HepG2 (cell line): ENCODE results near the gene UGT2B11. TPM values are rescaled to one million over a fixed set of nuclear protein-coding genes. Genes with fewer than 3 reads are reported as not detected.
"Not testable (repeated sequence)": the region's sequence is repeated elsewhere in the genome, so short reads cannot be mapped to it uniquely, and the experiment has no call there.

Experiments used
- ARID5B ChIP-seq: IDR thresholded peaks from 2 replicates; pipeline ENCODE4 v1.4.0; 2020; ENCODE audit warnings: mild to moderate bottlenecking, missing genetic modification reagents
- BCL6 ChIP-seq: IDR thresholded peaks from 2 replicates; pipeline ENCODE4 v1.6.1; 2016; ENCODE audit warnings: missing genetic modification reagents, missing compliant biosample characterization
- CREM ChIP-seq, 2 experiments: sonication (generic) in 1 of 2; formaldehyde crosslinking in 1 of 2; IDR thresholded peaks; 2 replicates each; pipeline versions ENCODE4 v1.4.0 to v1.6.1; 2016 to 2020; ENCODE audit warnings: antibody characterized with exemption in 1 of 2, mild to moderate bottlenecking in 1 of 2, missing genetic modification reagents in 1 of 2
- FOXA1 ChIP-seq, 2 experiments: fragments of 450-650 bp in 1 of 2; sonication (generic) in 1 of 2; formaldehyde crosslinking in 1 of 2; IDR thresholded peaks; 2 replicates each; pipeline versions ENCODE4 v1.4.0 to v1.6.1; 2016 to 2020; ENCODE audit warnings: missing genetic modification reagents in 1 of 2
- GATAD2A ChIP-seq: IDR thresholded peaks from 2 replicates; pipeline ENCODE4 v1.6.1; 2016
- HOMEZ ChIP-seq: IDR thresholded peaks from 2 replicates; pipeline ENCODE4 v1.6.1; 2016; ENCODE audit warnings: low read depth
- NR2F6 ChIP-seq, 2 experiments: IDR thresholded peaks; 2 replicates each; pipeline ENCODE4 v1.6.1; 2016; ENCODE audit warnings: antibody characterized with exemption in 1 of 2, mild to moderate bottlenecking in 1 of 2
- POGZ ChIP-seq: sonication (generic); formaldehyde crosslinking; IDR thresholded peaks from 2 replicates; pipeline ENCODE4 v1.4.0; 2020; ENCODE audit warnings: mild to moderate bottlenecking, missing genetic modification reagents
- SALL1 ChIP-seq: sonication (generic); formaldehyde crosslinking; IDR thresholded peaks from 2 replicates; pipeline ENCODE4 v1.8.0; 2022; ENCODE audit warnings: mild to moderate bottlenecking, missing genetic modification reagents
- SOX13 ChIP-seq, 3 experiments: fragments of 450-650 bp in 1 of 3; sonication (generic) in 1 of 3; formaldehyde crosslinking in 1 of 3; IDR thresholded peaks in 2 of 3; conservative IDR thresholded peaks in 1 of 3; 2 replicates each; pipeline versions ENCODE4 v1.5.0 to v1.6.1; 2016 to 2020; ENCODE audit warnings: antibody characterized with exemption in 1 of 3, mild to moderate bottlenecking in 1 of 3, missing compliant biosample characterization in 1 of 3, missing genetic modification reagents in 1 of 3, moderate library complexity in 1 of 3
- SOX5 ChIP-seq: IDR thresholded peaks from 2 replicates; pipeline ENCODE4 v1.6.1; 2016; ENCODE audit warnings: borderline replicate concordance
- SOX6 ChIP-seq, 2 experiments: fragments of 450-650 bp in 1 of 2; sonication (generic) in 1 of 2; formaldehyde crosslinking in 1 of 2; IDR thresholded peaks; 2 replicates each; pipeline versions ENCODE4 v1.4.0 to v1.6.1; 2017 to 2020; ENCODE audit warnings: antibody characterized with exemption in 1 of 2, mild to moderate bottlenecking in 1 of 2, missing genetic modification reagents in 1 of 2
- ZBTB26 ChIP-seq: IDR thresholded peaks from 2 replicates; pipeline ENCODE4 v1.6.1; 2016; ENCODE audit warnings: missing compliant biosample characterization, missing genetic modification reagents, borderline replicate concordance
- ZMYM4 ChIP-seq: sonication (generic); formaldehyde crosslinking; IDR thresholded peaks from 2 replicates; pipeline ENCODE4 v1.8.1; 2023; ENCODE audit warnings: mild to moderate bottlenecking, missing genetic modification reagents
- polyA plus RNA-seq, 8 experiments: library from polyadenylated mRNA; depleted of rRNA in 3 of 8; stranded (reverse) in 7 of 8; unstranded in 1 of 8; fragments of >200 nt; fragmentation: Illumina TruSeq in 4 of 8; extraction: Trizol in 4 of 8; gene quantifications; 2 replicates each; pipeline versions ENCODE4 v1.2.1 to v1.2.3, GENCODE V29; 2011 to 2016; ENCODE audit warnings: low read depth in 4 of 8, missing spikeins in 1 of 8, mixed read lengths in 1 of 8; ENCODE audit not compliant: insufficient read depth in 1 of 8
- total RNA-seq, 5 experiments: library from RNA; depleted of rRNA; stranded (reverse); fragments of >200 nt; fragmentation: Illumina TruSeq; extraction: Trizol; gene quantifications; 2 replicates each; pipeline ENCODE4 v1.2.3, GENCODE V29; 2016; ENCODE audit warnings: low read depth in 1 of 5

The UGT2B11 gene
- total and polyA plus RNA-seq, 2 of the 13 experiments (the other 11 are each of a cell fraction or from before 2014, with no cell fraction given) = 1.4 to 2.1 TPM

- TF ChIP-seq NR2F6 (IDR thresholded peaks at IDR 0.05) = peak; percentile 51
- not testable (repeated sequence) for TF ChIP-seq NR2F6 (CRISPR knock-in tag; IDR thresholded peaks at IDR 0.05); SOX6 (IDR thresholded peaks at IDR 0.05); CREM (CRISPR knock-in tag; IDR thresholded peaks at IDR 0.05); SOX13 (IDR thresholded peaks at IDR 0.05); FOXA1 (IDR thresholded peaks at IDR 0.05)
- peak; percentile 16; the same call in 1 of the 2 replicates for TF ChIP-seq BCL6 (CRISPR knock-in tag)
- TF ChIP-seq SOX6 (CRISPR knock-in tag; IDR thresholded peaks at IDR 0.05) = peak; percentile 41; the same call in 1 of the 2 replicates
- peak; percentile 77 for TF ChIP-seq POGZ (CRISPR knock-in tag)
- peak; percentile 86; the same call in 1 of the 2 replicates for TF ChIP-seq HOMEZ (CRISPR knock-in tag)
- TF ChIP-seq SALL1 (CRISPR knock-in tag) = peak; percentile 39; the same call in 1 of the 2 replicates
- peak; percentile 23; the same call in 1 of the 2 replicates for TF ChIP-seq CREM (IDR thresholded peaks at IDR 0.05)
- TF ChIP-seq SOX13 (CRISPR knock-in tag; conservative IDR thresholded peaks at IDR 0.05 in 1 of 2, IDR thresholded peaks at IDR 0.05 in 1 of 2) = peak in 1 of 2 experiments; percentile 25; a peak in 1 of 4 replicates
- 0 out of 2 replicates have a peak, but pooled peaks have one; percentile 45 for TF ChIP-seq GATAD2A (CRISPR knock-in tag)
- peak; percentile 88 for TF ChIP-seq ARID5B (CRISPR knock-in tag)
- 0 out of 2 replicates have a peak, but pooled peaks have one; percentile 24 for TF ChIP-seq SOX5 (CRISPR knock-in tag)
- TF ChIP-seq FOXA1 (CRISPR knock-in tag; IDR thresholded peaks at IDR 0.05) = 0 out of 2 replicates have a peak, but pooled peaks have one; percentile 22
- peak; percentile 83 for TF ChIP-seq ZMYM4 (CRISPR knock-in tag)
- peak; percentile 87; the same call in 1 of the 2 replicates for TF ChIP-seq ZBTB26 (CRISPR knock-in tag)
Measured at GRCh38 chr4:69181519-69182169, 32.9 kb downstream of the UGT2B11 start (continued).
